ENCODE measurements around the gene IL5.

DNA sequence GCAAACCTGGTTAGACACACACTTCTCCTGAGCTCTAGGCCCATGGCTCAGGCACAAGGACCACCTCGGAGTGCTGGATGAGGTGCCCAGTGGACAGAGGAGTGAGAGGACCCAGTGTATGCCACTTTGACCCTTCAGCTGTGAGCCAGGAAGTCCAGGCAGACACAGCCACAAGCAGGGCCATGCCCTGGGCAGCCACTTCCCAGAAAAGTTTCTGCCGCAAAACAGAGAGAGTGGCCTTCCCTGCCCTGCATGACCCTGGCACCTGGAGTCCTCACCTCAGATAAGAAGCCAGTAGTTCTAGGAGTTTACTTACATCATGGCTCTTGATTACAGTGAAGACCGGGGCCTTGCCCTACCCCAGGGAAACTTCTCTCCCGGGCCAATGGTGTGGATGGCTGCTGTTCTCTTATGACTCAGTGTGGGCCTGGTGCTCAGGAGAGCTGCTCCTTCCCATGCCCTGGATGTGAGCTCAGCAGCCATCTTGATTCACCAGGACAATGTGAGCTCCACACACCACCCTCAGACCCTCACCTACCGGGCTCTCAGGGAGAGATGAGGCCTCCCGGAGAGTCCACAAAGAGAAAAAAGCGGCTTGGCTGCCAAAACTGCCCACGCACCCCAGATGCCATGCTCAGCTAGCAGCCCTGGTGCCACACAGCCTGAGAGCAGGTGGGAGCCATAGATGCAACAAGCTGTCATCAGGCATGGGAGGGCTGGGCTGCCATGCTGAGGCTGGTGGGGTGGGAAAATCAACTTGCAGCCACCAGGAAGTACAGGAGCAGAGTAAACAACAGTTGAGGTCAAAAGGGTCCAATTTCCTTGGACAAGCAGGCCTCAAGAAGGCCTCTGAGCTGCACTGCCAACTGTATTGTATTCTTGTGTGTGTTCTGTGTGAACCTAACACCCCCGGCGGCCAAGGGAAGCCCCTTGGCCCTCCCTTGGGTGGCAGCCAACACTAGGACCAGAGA lies 41.1 kb downstream of the IL5 start:
- TF ChIP-seq, protein P1, sequence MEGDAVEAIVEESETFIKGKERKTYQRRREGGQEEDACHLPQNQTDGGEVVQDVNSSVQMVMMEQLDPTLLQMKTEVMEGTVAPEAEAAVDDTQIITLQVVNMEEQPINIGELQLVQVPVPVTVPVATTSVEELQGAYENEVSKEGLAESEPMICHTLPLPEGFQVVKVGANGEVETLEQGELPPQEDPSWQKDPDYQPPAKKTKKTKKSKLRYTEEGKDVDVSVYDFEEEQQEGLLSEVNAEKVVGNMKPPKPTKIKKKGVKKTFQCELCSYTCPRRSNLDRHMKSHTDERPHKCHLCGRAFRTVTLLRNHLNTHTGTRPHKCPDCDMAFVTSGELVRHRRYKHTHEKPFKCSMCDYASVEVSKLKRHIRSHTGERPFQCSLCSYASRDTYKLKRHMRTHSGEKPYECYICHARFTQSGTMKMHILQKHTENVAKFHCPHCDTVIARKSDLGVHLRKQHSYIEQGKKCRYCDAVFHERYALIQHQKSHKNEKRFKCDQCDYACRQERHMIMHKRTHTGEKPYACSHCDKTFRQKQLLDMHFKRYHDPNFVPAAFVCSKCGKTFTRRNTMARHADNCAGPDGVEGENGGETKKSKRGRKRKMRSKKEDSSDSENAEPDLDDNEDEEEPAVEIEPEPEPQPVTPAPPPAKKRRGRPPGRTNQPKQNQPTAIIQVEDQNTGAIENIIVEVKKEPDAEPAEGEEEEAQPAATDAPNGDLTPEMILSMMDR (IDR thresholded peaks at IDR 0.05), result no peak
- no peak for TF ChIP-seq POLR2A (IDR thresholded peaks at IDR 0.05)
